Peyer's patch (tissue), 4 donors: ENCODE measurements around the gene NPLOC4.

Experiments used
- POLR2A ChIP-seq, 2 donors: fragments of 450-650 bp; IDR thresholded peaks; one replicate each; pipeline ENCODE4 v1.5.1; 2017; ENCODE audit warnings: antibody characterized with exemption in 2 of 2, mild to moderate bottlenecking in 2 of 2, moderate library complexity in 2 of 2
- TF ChIP-seq, protein P1 (sequence below), 6 experiments: fragments of 450-650 bp in 4 of 6; fragments of 200-600 bp in 2 of 6; sonication (generic) in 1 of 6; IDR thresholded peaks; one replicate each; pipeline ENCODE4 v1.5.1; 2017 to 2019; ENCODE audit warnings: antibody characterized with exemption in 6 of 6, mild to moderate bottlenecking in 3 of 6, moderate library complexity in 1 of 6

GRCh38 chr17:81665205-81666091 lies 28.5 kb upstream of the NPLOC4 start:
- TF ChIP-seq, protein P1, sequence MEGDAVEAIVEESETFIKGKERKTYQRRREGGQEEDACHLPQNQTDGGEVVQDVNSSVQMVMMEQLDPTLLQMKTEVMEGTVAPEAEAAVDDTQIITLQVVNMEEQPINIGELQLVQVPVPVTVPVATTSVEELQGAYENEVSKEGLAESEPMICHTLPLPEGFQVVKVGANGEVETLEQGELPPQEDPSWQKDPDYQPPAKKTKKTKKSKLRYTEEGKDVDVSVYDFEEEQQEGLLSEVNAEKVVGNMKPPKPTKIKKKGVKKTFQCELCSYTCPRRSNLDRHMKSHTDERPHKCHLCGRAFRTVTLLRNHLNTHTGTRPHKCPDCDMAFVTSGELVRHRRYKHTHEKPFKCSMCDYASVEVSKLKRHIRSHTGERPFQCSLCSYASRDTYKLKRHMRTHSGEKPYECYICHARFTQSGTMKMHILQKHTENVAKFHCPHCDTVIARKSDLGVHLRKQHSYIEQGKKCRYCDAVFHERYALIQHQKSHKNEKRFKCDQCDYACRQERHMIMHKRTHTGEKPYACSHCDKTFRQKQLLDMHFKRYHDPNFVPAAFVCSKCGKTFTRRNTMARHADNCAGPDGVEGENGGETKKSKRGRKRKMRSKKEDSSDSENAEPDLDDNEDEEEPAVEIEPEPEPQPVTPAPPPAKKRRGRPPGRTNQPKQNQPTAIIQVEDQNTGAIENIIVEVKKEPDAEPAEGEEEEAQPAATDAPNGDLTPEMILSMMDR (IDR thresholded peaks at IDR 0.05) = no peak
- TF ChIP-seq POLR2A (IDR thresholded peaks at IDR 0.05) = no peak
